Lower leg skin (tissue), 4 donors: Measurements from ENCODE around the gene PEDS1. TPM values are rescaled to one million over a fixed set of nuclear protein-coding genes. Genes with fewer than 3 reads are reported as not detected.
A peak's percentile ranks its signal among the peaks of the same experiment; 100 is the strongest.

ENCODE experiments used
- DNase-seq, 2 donors: peaks; one replicate each; pipeline ENCODE4 v3.0.0-alpha.2; 2019; ENCODE audit warnings: low spot score in 2 of 2
- H3K4me3 ChIP-seq: fragments of 200-600 bp; sonication (generic); 2 replicates; pipeline ENCODE4 v1.5.1; 2017; ENCODE audit warnings: mild to moderate bottlenecking, low read depth; ENCODE audit not compliant: poor library complexity, severe bottlenecking
- CTCF ChIP-seq, 3 donors: fragments of 450-650 bp; IDR thresholded peaks; one replicate each; pipeline ENCODE4 v1.5.1; 2016; ENCODE audit warnings: antibody characterized with exemption in 3 of 3, mild to moderate bottlenecking in 3 of 3, moderate library complexity in 2 of 3
- POLR2A ChIP-seq, 2 donors: fragments of 450-650 bp; IDR thresholded peaks; one replicate each; pipeline ENCODE4 v1.6.1; 2016 to 2017; ENCODE audit warnings: antibody characterized with exemption in 2 of 2, mild to moderate bottlenecking in 1 of 2, moderate library complexity in 1 of 2
- WGBS, 2 donors: methylation state at CpG; one replicate each; pipeline ENCODE4 v1.1.5; 2018; 5-methylcytosine and 5-hydroxymethylcytosine counted together
- intact Hi-C: fragments of 100-400 bp; cut with DNase I; formaldehyde crosslinking; loops from one replicate; pipeline ENCODE4 v1.15.0; 2023; ENCODE audit warnings: low total_unique reads
- total RNA-seq, 4 donors: library from RNA; depleted of rRNA; stranded (reverse); fragments of >200 nt; gene quantifications; one replicate each; pipeline ENCODE4 v1.1.0, GENCODE V29; 2016

The PEDS1 gene
- total RNA-seq, 4 donors from 2014 or later: 47.3 to 69.3 (median 59.6) TPM

- intact Hi-C loops: no loop called here
- TF ChIP-seq CTCF (IDR thresholded peaks at IDR 0.05) (no peak), POLR2A (IDR thresholded peaks at IDR 0.05) (no peak)
- peak overlapping the region; percentile 96 for H3K4me3 ChIP-seq
- peak in 1 of 2 donors; percentile 72 for DNase-seq
- 5 to 6% methylated on average over 9 of the region's 9 CpGs for WGBS, 2 donors
These were observed 41.6 kb downstream of the PEDS1 start for GRCh38 chr20:50111829-50112495.

GRCh38 chr20:50111120-50111828 lies 42.2 kb downstream of the PEDS1 start:
- no peak overlapping the region for H3K4me3 ChIP-seq
- WGBS, 2 donors: 26 to 38% methylated on average over 10 of the region's 10 CpGs
- intact Hi-C loops: no loop called here

GRCh38 chr20:50110141-50111047 lies 43.1 kb downstream of the PEDS1 start:
- peak in 1 of 2 donors; percentile 76 for DNase-seq
- no peak overlapping the region for H3K4me3 ChIP-seq
- intact Hi-C loops: no loop called here
- TF ChIP-seq CTCF (IDR thresholded peaks at IDR 0.05): no peak
- no peak for TF ChIP-seq POLR2A (IDR thresholded peaks at IDR 0.05)
- 35 to 49% methylated on average over 4 of the region's 4 CpGs for WGBS, 2 donors

More at GRCh38 chr20:50111120-50111828, 42.2 kb downstream of the PEDS1 start:
- TF ChIP-seq POLR2A (IDR thresholded peaks at IDR 0.05): no peak
- no peak for TF ChIP-seq CTCF (IDR thresholded peaks at IDR 0.05)
- DNase-seq: peak in 1 of 2 donors; percentile 57

GRCh38 chr20:50108556-50109235 lies 44.8 kb downstream of the PEDS1 start:
- peak in 1 of 2 donors; percentile 39 for DNase-seq
- intact Hi-C loops: no loop called here
- WGBS, 2 donors: 57 to 63% methylated on average over 4 of the region's 4 CpGs
- no peak for TF ChIP-seq CTCF (IDR thresholded peaks at IDR 0.05)
- TF ChIP-seq POLR2A (IDR thresholded peaks at IDR 0.05): no peak
- H3K4me3 ChIP-seq: no peak overlapping the region

GRCh38 chr20:50107796-50108331 lies 45.7 kb downstream of the PEDS1 start:
- no peak for TF ChIP-seq CTCF (IDR thresholded peaks at IDR 0.05)
- TF ChIP-seq POLR2A (IDR thresholded peaks at IDR 0.05): no peak
- intact Hi-C loops: no loop called here
- DNase-seq: peak in 1 of 2 donors; percentile 76
- H3K4me3 ChIP-seq: no peak overlapping the region
- WGBS, 2 donors: 69% methylated on average over 6 of the region's 6 CpGs
